Naive B cell (primary cell): Measurements from ENCODE around the gene TRAPPC10. TPM values are rescaled to one million over a fixed set of nuclear protein-coding genes. Genes with fewer than 3 reads are reported as not detected.
A peak's percentile ranks its signal among the peaks of the same experiment; 100 is the strongest.

Experiments used
- ATAC-seq, 2 donors: fragments of 150-1000 bp; cut with Tn5 transposase; 2 replicates each; pipeline ENCODE4 v1.10.0; 2021; ENCODE audit warnings: low read depth in 2 of 2, mild to moderate bottlenecking in 2 of 2, moderate library complexity in 2 of 2
- DNase-seq: peaks from one replicate; pipeline ENCODE4 v3.0.0; 2022
- H3K27ac Mint-ChIP-seq, 6 donors: one replicate each; pipeline ENCODE4 v1.8.0; 2020 to 2022; ENCODE audit warnings: mild to moderate bottlenecking in 6 of 6, mixed read lengths in 6 of 6, moderate library complexity in 5 of 6, inconsistent platforms in 2 of 6
- H3K27me3 Mint-ChIP-seq, 3 donors: one replicate each; pipeline ENCODE4 v1.8.0; 2021 to 2022; ENCODE audit warnings: mixed read lengths in 3 of 3, mild to moderate bottlenecking in 1 of 3
- H3K36me3 Mint-ChIP-seq, 2 donors: one replicate each; pipeline ENCODE4 v1.8.0; 2020 to 2022; ENCODE audit warnings: mixed read lengths in 2 of 2, inconsistent platforms in 1 of 2, mild to moderate bottlenecking in 1 of 2
- H3K4me1 Mint-ChIP-seq, 3 donors: one replicate each; pipeline ENCODE4 v1.8.0; 2020 to 2022; ENCODE audit warnings: mixed read lengths in 3 of 3, inconsistent platforms in 1 of 3, mild to moderate bottlenecking in 1 of 3, moderate library complexity in 1 of 3
- H3K4me3 Mint-ChIP-seq, 8 donors: one replicate each; pipeline ENCODE4 v1.8.0; 2020 to 2022; ENCODE audit warnings: mild to moderate bottlenecking in 8 of 8, mixed read lengths in 8 of 8, moderate library complexity in 8 of 8, inconsistent platforms in 2 of 8
- H3K9me3 Mint-ChIP-seq, 7 donors: one replicate each; pipeline ENCODE4 v1.8.0; 2020 to 2022; ENCODE audit warnings: mixed read lengths in 7 of 7, mild to moderate bottlenecking in 5 of 7, inconsistent platforms in 2 of 7, moderate library complexity in 1 of 7
- polyA plus RNA-seq, 6 donors: library from polyadenylated mRNA; unstranded; fragments of 300-500 nt; fragmentation: Illumina TruSeq; gene quantifications; one replicate each; pipeline ENCODE4 v1.2.3, GENCODE V29; 2021; ENCODE audit warnings: low read depth in 6 of 6

TRAPPC10 gene
- polyA plus RNA-seq = 10 to 100 TPM; 23.9 to 32.2 (median 28.0) TPM

GRCh38 chr21:44011579-44012473 is at the start of gene TRAPPC10:
Gene TRAPPC10 (plus strand): TSS chr21:44012309. CDS start chr21:44012494, 185 bp downstream.
- Mint-ChIP-seq H3K4me3 (peak within 1 kb of the TSS; percentile 87 to 96 (median 92)), H3K27me3 (no peaks in the 10 kb centered on the region), H3K27ac (peak within 1 kb of the TSS; percentile 93 to 98 (median 96)), H3K36me3 (no peaks in the 10 kb centered on the region), H3K9me3 (no peaks in the 10 kb centered on the region), H3K4me1 (peaks cover 31 to 48% (median 41%) of the 10 kb centered on the region in 3 donors)
- DNase-seq = peak; percentile 83
- ATAC-seq = peak; percentile 70

- no peak overlapping the region for H3K4me3 Mint-ChIP-seq
- ATAC-seq = no peak
- DNase-seq = no peak
- peaks cover 0 to 9% of the 10 kb centered on the region in 2 donors for H3K36me3 Mint-ChIP-seq
- H3K27me3 Mint-ChIP-seq = no peaks in the 10 kb centered on the region
- H3K9me3 Mint-ChIP-seq = no peaks in the 10 kb centered on the region
- H3K27ac Mint-ChIP-seq = peak overlapping the region in 1 of 6 donors; percentile 84
- peaks cover 5 to 10% (median 7%) of the 10 kb centered on the region in 3 donors for H3K4me1 Mint-ChIP-seq
Observed at GRCh38 chr21:43965911-43966585, 46.1 kb upstream of the TRAPPC10 start.

GRCh38 chr21:43966946-43967512 is 45.1 kb upstream of the TRAPPC10 start:
- no peak for DNase-seq
- no peaks in the 10 kb centered on the region for H3K9me3 Mint-ChIP-seq
- no peak for ATAC-seq
- H3K36me3 Mint-ChIP-seq = peaks cover 0 to 9% of the 10 kb centered on the region in 2 donors
- no peak overlapping the region for H3K4me3 Mint-ChIP-seq
- H3K27me3 Mint-ChIP-seq = no peaks in the 10 kb centered on the region
- H3K4me1 Mint-ChIP-seq = peaks cover 0 to 5% (median 4%) of the 10 kb centered on the region in 3 donors
- peak overlapping the region in 1 of 6 donors; percentile 60 for H3K27ac Mint-ChIP-seq

- no peaks in the 10 kb centered on the region for H3K27me3 Mint-ChIP-seq
- no peak for ATAC-seq
- peaks cover 0 to 9% of the 10 kb centered on the region in 2 donors for H3K36me3 Mint-ChIP-seq
- peak overlapping the region in 1 of 6 donors; percentile 60 for H3K27ac Mint-ChIP-seq
- H3K9me3 Mint-ChIP-seq = no peaks in the 10 kb centered on the region
- DNase-seq = no peak
- H3K4me1 Mint-ChIP-seq = peaks cover 0 to 5% (median 4%) of the 10 kb centered on the region in 3 donors
- H3K4me3 Mint-ChIP-seq = no peak overlapping the region
Observed at GRCh38 chr21:43967981-43968380, 44.1 kb upstream of the TRAPPC10 start.

GRCh38 chr21:43968410-43969114 is 43.5 kb upstream of the TRAPPC10 start:
- Mint-ChIP-seq H3K27ac (no peak overlapping the region), H3K36me3 (peaks cover 0 to 9% of the 10 kb centered on the region in 2 donors), H3K27me3 (no peaks in the 10 kb centered on the region), H3K4me1 (peaks cover 0 to 5% (median 4%) of the 10 kb centered on the region in 3 donors), H3K4me3 (peak overlapping the region in 1 of 8 donors; percentile 12), H3K9me3 (no peaks in the 10 kb centered on the region)
- ATAC-seq (no peak), DNase-seq (no peak)

GRCh38 chr21:43969115-43969444 is 43.0 kb upstream of the TRAPPC10 start:
- Mint-ChIP-seq H3K27ac (no peak overlapping the region), H3K36me3 (peaks cover 0 to 9% of the 10 kb centered on the region in 2 donors), H3K9me3 (no peaks in the 10 kb centered on the region), H3K27me3 (no peaks in the 10 kb centered on the region), H3K4me1 (peaks cover 0 to 6% (median 4%) of the 10 kb centered on the region in 3 donors), H3K4me3 (no peak overlapping the region)
- no peak for ATAC-seq
- DNase-seq = no peak

GRCh38 chr21:43970551-43970950 is 41.6 kb upstream of the TRAPPC10 start:
- Mint-ChIP-seq H3K27me3 (no peaks in the 10 kb centered on the region), H3K9me3 (no peaks in the 10 kb centered on the region), H3K27ac (no peak overlapping the region), H3K36me3 (peaks cover 0 to 9% of the 10 kb centered on the region in 2 donors), H3K4me3 (no peak overlapping the region), H3K4me1 (peaks cover 8 to 17% (median 8%) of the 10 kb centered on the region in 3 donors)
- ATAC-seq = no peak
- no peak for DNase-seq

- peaks cover 8 to 17% (median 8%) of the 10 kb centered on the region in 3 donors for H3K4me1 Mint-ChIP-seq
Observed at GRCh38 chr21:43971201-43971991, 40.7 kb upstream of the TRAPPC10 start.

GRCh38 chr21:43971992-43972255 is 40.2 kb upstream of the TRAPPC10 start:
- H3K36me3 Mint-ChIP-seq = peaks cover 0 to 9% of the 10 kb centered on the region in 2 donors
- ATAC-seq (no peak), DNase-seq (no peak)
- no peaks in the 10 kb centered on the region for H3K9me3 Mint-ChIP-seq
- H3K27ac Mint-ChIP-seq = peak overlapping the region in 1 of 6 donors; percentile 72
- no peaks in the 10 kb centered on the region for H3K27me3 Mint-ChIP-seq
- no peak overlapping the region for H3K4me3 Mint-ChIP-seq
- peaks cover 8 to 17% (median 8%) of the 10 kb centered on the region in 3 donors for H3K4me1 Mint-ChIP-seq

More at GRCh38 chr21:43971201-43971991, 40.7 kb upstream of the TRAPPC10 start:
- ATAC-seq (no peak), DNase-seq (no peak)
- Mint-ChIP-seq H3K27ac (peak overlapping the region in 2 of 6 donors; percentile 30 to 72), H3K9me3 (no peaks in the 10 kb centered on the region), H3K4me3 (no peak overlapping the region), H3K36me3 (peaks cover 0 to 9% of the 10 kb centered on the region in 2 donors), H3K27me3 (no peaks in the 10 kb centered on the region)

GRCh38 chr21:43972850-43973633 is 39.1 kb upstream of the TRAPPC10 start:
- no peak overlapping the region for H3K27ac Mint-ChIP-seq
- ATAC-seq (no peak), DNase-seq (no peak)
- no peaks in the 10 kb centered on the region for H3K27me3 Mint-ChIP-seq
- H3K36me3 Mint-ChIP-seq = no peaks in the 10 kb centered on the region
- peaks cover 8 to 13% (median 8%) of the 10 kb centered on the region in 3 donors for H3K4me1 Mint-ChIP-seq
- peak overlapping the region in 1 of 8 donors; percentile 24 for H3K4me3 Mint-ChIP-seq
- no peaks in the 10 kb centered on the region for H3K9me3 Mint-ChIP-seq

- no peak for ATAC-seq
- no peak for DNase-seq
- no peaks in the 10 kb centered on the region for H3K9me3 Mint-ChIP-seq
- H3K4me1 Mint-ChIP-seq = peaks cover 8 to 13% (median 8%) of the 10 kb centered on the region in 3 donors
- H3K36me3 Mint-ChIP-seq = no peaks in the 10 kb centered on the region
- no peak overlapping the region for H3K27ac Mint-ChIP-seq
- no peaks in the 10 kb centered on the region for H3K27me3 Mint-ChIP-seq
- H3K4me3 Mint-ChIP-seq = no peak overlapping the region
Observed at GRCh38 chr21:43973634-43973955, 38.5 kb upstream of the TRAPPC10 start.
